H1 (cell line): Measurements from ENCODE around the gene GRM8. TPM values are rescaled to one million over a fixed set of nuclear protein-coding genes. Genes with fewer than 3 reads are reported as not detected.

ENCODE experiments used
- ATF3 ChIP-seq: IDR thresholded peaks from 2 replicates; pipeline ENCODE4 v1.6.1; 2011; ENCODE audit warnings: low read depth, mild to moderate bottlenecking, low read length; ENCODE audit not compliant: insufficient read depth
- CBX5 ChIP-seq: fragments of 300-800, 300-1000 bp; sonication (generic); IDR thresholded peaks from 2 replicates; pipeline ENCODE4 v1.7.1; 2016; ENCODE audit warnings: antibody characterized with exemption, low read length, low read depth
- CHD7 ChIP-seq: fragments of 300-600 bp; sonication (generic); IDR thresholded peaks from 2 replicates; pipeline ENCODE4 v1.7.1; 2012; ENCODE audit warnings: low read length, moderate library complexity, mild to moderate bottlenecking, inconsistent platforms; ENCODE audit not compliant: insufficient replicate concordance
- NRF1 ChIP-seq: IDR thresholded peaks from 2 replicates; pipeline ENCODE4 v1.6.1; 2011; ENCODE audit warnings: mild to moderate bottlenecking, low read depth, low read length, improper control_type of control experiment
- POLR2AphosphoS5 ChIP-seq: IDR thresholded peaks from 2 replicates; pipeline ENCODE4 v1.6.1; 2011; ENCODE audit warnings: low read depth, low read length
- polyA plus RNA-seq, 7 experiments: library from polyadenylated mRNA; depleted of rRNA in 3 of 7; stranded (reverse) in 5 of 7; unstranded in 2 of 7; fragments of >200 nt in 5 of 7; fragments of 200-250 nt in 2 of 7; gene quantifications; 1 replicate in 5 of 7; 2 replicates in 1 of 7; 4 replicates in 1 of 7; pipeline versions ENCODE4 v1.2.1 to v1.2.3, GENCODE V29; 2011 to 2013; ENCODE audit warnings: missing spikeins in 2 of 7, mixed read lengths in 2 of 7
- total RNA-seq: library from RNA; stranded (reverse); fragmentation: NEBNext Ultra II Directional; extraction: Animal tissue kit (Norgen Biotek cat#: 25700); gene quantifications from 2 replicates; pipeline ENCODE4 v1.2.1, GENCODE V29; 2021

The GRM8 gene
- total and polyA plus RNA-seq, 2 of the 8 experiments (the other 6 are each of a cell fraction or from before 2014, with no cell fraction given): 2.6 to 2.8 TPM

- no peak for TF ChIP-seq CHD7
- TF ChIP-seq CBX5: no peak
- TF ChIP-seq POLR2AphosphoS5: no peak
- TF ChIP-seq NRF1: no peak
- TF ChIP-seq ATF3: no peak
Observed at GRCh38 chr7:126460664-126461063, 792.1 kb downstream of the GRM8 start (continued).
